Neural progenitor cell (in vitro differentiated cells): ENCODE measurements around the gene SLC34A2.
"Not testable (repeated sequence)": the region's sequence is repeated elsewhere in the genome, so short reads cannot be mapped to it uniquely, and the experiment has no call there.

Experiments used
- EZH2 ChIP-seq: fragments of 200-600 bp; sonication (generic); IDR thresholded peaks from 2 replicates; pipeline ENCODE4 v1.6.1; 2017; ENCODE audit warnings: antibody characterized with exemption, mild to moderate bottlenecking, moderate library complexity
- EZH2phosphoT487 ChIP-seq: fragments of 200-600 bp; sonication (generic); IDR thresholded peaks from 2 replicates; pipeline ENCODE4 v1.6.1; 2017; ENCODE audit warnings: antibody characterized with exemption
- TF ChIP-seq, protein P1 (sequence below): fragments of 200-600 bp; sonication (generic); IDR thresholded peaks from 2 replicates; pipeline ENCODE4 v1.5.1; 2017; ENCODE audit warnings: antibody characterized with exemption, mild to moderate bottlenecking

DNA sequence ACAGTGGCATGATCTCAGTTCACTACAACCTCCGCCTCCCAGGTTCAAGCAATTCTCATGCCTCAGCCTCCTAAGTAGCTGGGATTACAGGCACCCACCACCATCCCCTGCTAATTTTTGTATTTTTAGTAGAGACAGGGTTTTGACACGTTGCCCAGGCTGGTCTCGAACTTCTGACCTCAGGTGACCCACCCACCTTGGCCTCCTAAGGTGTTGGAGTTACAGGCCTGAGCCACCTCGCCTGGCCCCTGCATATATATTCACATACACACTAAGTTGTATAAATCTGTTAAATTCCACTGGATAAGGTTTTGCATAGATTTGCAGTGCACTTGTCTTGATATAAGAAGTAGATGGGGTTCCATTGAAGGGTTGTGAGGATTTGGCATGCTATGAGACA is 5.8 kb downstream of the SLC34A2 start:
- TF ChIP-seq, protein P1, sequence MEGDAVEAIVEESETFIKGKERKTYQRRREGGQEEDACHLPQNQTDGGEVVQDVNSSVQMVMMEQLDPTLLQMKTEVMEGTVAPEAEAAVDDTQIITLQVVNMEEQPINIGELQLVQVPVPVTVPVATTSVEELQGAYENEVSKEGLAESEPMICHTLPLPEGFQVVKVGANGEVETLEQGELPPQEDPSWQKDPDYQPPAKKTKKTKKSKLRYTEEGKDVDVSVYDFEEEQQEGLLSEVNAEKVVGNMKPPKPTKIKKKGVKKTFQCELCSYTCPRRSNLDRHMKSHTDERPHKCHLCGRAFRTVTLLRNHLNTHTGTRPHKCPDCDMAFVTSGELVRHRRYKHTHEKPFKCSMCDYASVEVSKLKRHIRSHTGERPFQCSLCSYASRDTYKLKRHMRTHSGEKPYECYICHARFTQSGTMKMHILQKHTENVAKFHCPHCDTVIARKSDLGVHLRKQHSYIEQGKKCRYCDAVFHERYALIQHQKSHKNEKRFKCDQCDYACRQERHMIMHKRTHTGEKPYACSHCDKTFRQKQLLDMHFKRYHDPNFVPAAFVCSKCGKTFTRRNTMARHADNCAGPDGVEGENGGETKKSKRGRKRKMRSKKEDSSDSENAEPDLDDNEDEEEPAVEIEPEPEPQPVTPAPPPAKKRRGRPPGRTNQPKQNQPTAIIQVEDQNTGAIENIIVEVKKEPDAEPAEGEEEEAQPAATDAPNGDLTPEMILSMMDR, result not testable (repeated sequence)
- not testable (repeated sequence) for TF ChIP-seq EZH2, EZH2phosphoT487
